Mesendoderm (in vitro differentiated cells): ENCODE results near the gene ACOXL.

ENCODE experiments used
- DNase-seq: peaks from one replicate; pipeline ENCODE4 v3.0.0; 2013
- H2AK5ac ChIP-seq: 2 replicates; pipeline ENCODE4 v1.6.1; 2013; ENCODE audit warnings: low read length, inconsistent platforms
- H2BK120ac ChIP-seq: 2 replicates; pipeline ENCODE4 v1.6.1; 2013; ENCODE audit warnings: low read depth, mild to moderate bottlenecking, low read length, moderate library complexity, mixed read lengths
- H2BK15ac ChIP-seq: replicated peaks from 2 replicates; pipeline ENCODE4 v1.6.1; 2013; ENCODE audit warnings: low read depth, mild to moderate bottlenecking, moderate library complexity
- H2BK5ac ChIP-seq: 2 replicates; pipeline ENCODE4 v1.6.1; 2013; ENCODE audit warnings: low read length, inconsistent platforms
- H3K18ac ChIP-seq: 2 replicates; pipeline ENCODE4 v1.6.1; 2013; ENCODE audit warnings: mild to moderate bottlenecking, low read length, mixed read lengths
- H3K23ac ChIP-seq: one replicate; pipeline ENCODE4 v1.6.1; 2013; ENCODE audit warnings: low read length
- H3K27ac ChIP-seq: 2 replicates; pipeline ENCODE4 v1.5.1; 2013; ENCODE audit warnings: low read depth, mild to moderate bottlenecking, inconsistent platforms, low read length, moderate library complexity
- H3K27me3 ChIP-seq: 2 replicates; pipeline ENCODE4 v1.6.1; 2013; ENCODE audit warnings: low read length, control low read depth, mild to moderate bottlenecking, inconsistent platforms; ENCODE audit not compliant: insufficient read depth, poor library complexity
- H3K36me3 ChIP-seq: 2 replicates; pipeline ENCODE4 v1.6.1; 2013; ENCODE audit warnings: low read length, inconsistent platforms; ENCODE audit not compliant: control insufficient read depth, insufficient read depth
- H3K4ac ChIP-seq: one replicate; pipeline ENCODE4 v1.6.1; 2013; ENCODE audit warnings: low read depth, mild to moderate bottlenecking, low read length, moderate library complexity
- H3K4me1 ChIP-seq: 2 replicates; pipeline ENCODE4 v1.6.1; 2013; ENCODE audit warnings: low read depth, low read length, inconsistent platforms; ENCODE audit not compliant: control insufficient read depth
- H3K4me2 ChIP-seq: 2 replicates; pipeline ENCODE4 v1.6.1; 2013; ENCODE audit warnings: low read length
- H3K4me3 ChIP-seq: 2 replicates; pipeline ENCODE4 v1.5.1; 2013; ENCODE audit warnings: mild to moderate bottlenecking, low read length
- H3K56ac ChIP-seq: one replicate; pipeline ENCODE4 v1.6.1; 2013; ENCODE audit warnings: low read length
- H3K79me1 ChIP-seq: 2 replicates; pipeline ENCODE4 v1.6.1; 2013; ENCODE audit warnings: low read length, inconsistent platforms
- H3K79me2 ChIP-seq: 2 replicates; pipeline ENCODE4 v1.6.1; 2013; ENCODE audit warnings: mild to moderate bottlenecking, low read length; ENCODE audit not compliant: control insufficient read depth, insufficient read depth
- H3K9ac ChIP-seq: 2 replicates; pipeline ENCODE4 v1.6.1; 2013; ENCODE audit warnings: low read length, inconsistent platforms
- H4K5ac ChIP-seq: one replicate; pipeline ENCODE4 v1.6.1; 2013; ENCODE audit warnings: low read length
- H4K8ac ChIP-seq: one replicate; pipeline ENCODE4 v1.6.1; 2013; ENCODE audit warnings: low read depth, mild to moderate bottlenecking, control low read depth, low read length, moderate library complexity
- WGBS: extraction: QIAGEN DNeasy Blood & Tissue Kit; methylation state at CpG from one replicate; pipeline ENCODE4 v1.1.7; 2013; ENCODE audit warnings: low lambda C conversion rate, missing lambda C conversion rate; ENCODE audit not compliant: insufficient coverage; ENCODE audit errors: extremely low coverage; 5-methylcytosine and 5-hydroxymethylcytosine counted together

ACOXL gene

GRCh38 chr2:111105926-111106325 lies 373.6 kb downstream of the ACOXL start:
- no peak overlapping the region for H2BK15ac ChIP-seq
- WGBS = no CpG with 5 or more reads among the region's 2 CpGs
- no peak overlapping the region for H3K4ac ChIP-seq
- no peak overlapping the region for H2BK120ac ChIP-seq
- no peaks in the 10 kb centered on the region for H3K36me3 ChIP-seq
- no peak overlapping the region for H4K8ac ChIP-seq
- H2BK5ac ChIP-seq = no peak overlapping the region
- H3K4me2 ChIP-seq = no peak overlapping the region
- H3K9ac ChIP-seq = no peak overlapping the region
- DNase-seq = no peak
- H3K27ac ChIP-seq = no peak overlapping the region
- no peaks in the 10 kb centered on the region for H3K4me1 ChIP-seq
- H3K18ac ChIP-seq = no peak overlapping the region
- H3K23ac ChIP-seq = no peak overlapping the region
- no peak overlapping the region for H3K4me3 ChIP-seq
- H3K79me2 ChIP-seq = no peaks in the 10 kb centered on the region
- no peaks in the 10 kb centered on the region for H3K79me1 ChIP-seq
- no peak overlapping the region for H2AK5ac ChIP-seq
- no peak overlapping the region for H3K56ac ChIP-seq
- H4K5ac ChIP-seq = no peak overlapping the region
- H3K27me3 ChIP-seq = no peaks in the 10 kb centered on the region

GRCh38 chr2:111106706-111107105 lies 374.3 kb downstream of the ACOXL start:
- H3K4ac ChIP-seq = no peak overlapping the region
- no peaks in the 10 kb centered on the region for H3K36me3 ChIP-seq
- no peak overlapping the region for H4K5ac ChIP-seq
- H3K18ac ChIP-seq = no peak overlapping the region
- no peak overlapping the region for H3K9ac ChIP-seq
- no peak overlapping the region for H2BK5ac ChIP-seq
- no peak overlapping the region for H2BK15ac ChIP-seq
- no peaks in the 10 kb centered on the region for H3K79me1 ChIP-seq
- H3K4me2 ChIP-seq = no peak overlapping the region
- H3K27ac ChIP-seq = no peak overlapping the region
- no peak for DNase-seq
- no peaks in the 10 kb centered on the region for H3K27me3 ChIP-seq
- no CpG with 5 or more reads among the region's 5 CpGs for WGBS
- H3K56ac ChIP-seq = no peak overlapping the region
- H3K4me1 ChIP-seq = no peaks in the 10 kb centered on the region
- no peak overlapping the region for H3K4me3 ChIP-seq
- H2AK5ac ChIP-seq = no peak overlapping the region
- H3K23ac ChIP-seq = no peak overlapping the region
- H3K79me2 ChIP-seq = no peaks in the 10 kb centered on the region
- no peak overlapping the region for H2BK120ac ChIP-seq
- H4K8ac ChIP-seq = no peak overlapping the region

GRCh38 chr2:111108745-111109271 lies 376.4 kb downstream of the ACOXL start:
- H3K4ac ChIP-seq = no peak overlapping the region
- no peaks in the 10 kb centered on the region for H3K79me2 ChIP-seq
- no peak overlapping the region for H4K8ac ChIP-seq
- no peak overlapping the region for H3K9ac ChIP-seq
- no peak overlapping the region for H2BK5ac ChIP-seq
- no CpG with 5 or more reads among the region's 2 CpGs for WGBS
- H4K5ac ChIP-seq = no peak overlapping the region
- no peak for DNase-seq
- no peak overlapping the region for H2BK120ac ChIP-seq
- H3K4me2 ChIP-seq = no peak overlapping the region
- H3K56ac ChIP-seq = no peak overlapping the region
- H3K27ac ChIP-seq = no peak overlapping the region
- no peak overlapping the region for H3K4me3 ChIP-seq
- no peak overlapping the region for H2BK15ac ChIP-seq
- H3K27me3 ChIP-seq = no peaks in the 10 kb centered on the region
- H2AK5ac ChIP-seq = no peak overlapping the region
- no peaks in the 10 kb centered on the region for H3K36me3 ChIP-seq
- H3K79me1 ChIP-seq = no peaks in the 10 kb centered on the region
- no peak overlapping the region for H3K23ac ChIP-seq
- no peaks in the 10 kb centered on the region for H3K4me1 ChIP-seq
- H3K18ac ChIP-seq = no peak overlapping the region

- Histone ChIP-seq H4K8ac (no peak overlapping the region), H2BK120ac (no peak overlapping the region), H3K4me2 (no peak overlapping the region), H3K4me3 (no peak overlapping the region), H3K18ac (no peak overlapping the region), H3K9ac (no peak overlapping the region), H2AK5ac (no peak overlapping the region), H3K56ac (no peak overlapping the region), H3K27ac (no peak overlapping the region), H3K79me1 (no peaks in the 10 kb centered on the region), H4K5ac (no peak overlapping the region), H3K4me1 (no peaks in the 10 kb centered on the region), H3K4ac (no peak overlapping the region), H3K79me2 (no peaks in the 10 kb centered on the region), H3K23ac (no peak overlapping the region), H3K27me3 (no peaks in the 10 kb centered on the region), H3K36me3 (no peaks in the 10 kb centered on the region), H2BK5ac (no peak overlapping the region), H2BK15ac (no peak overlapping the region)
- WGBS = no CpG with 5 or more reads among the region's 4 CpGs
- DNase-seq = no peak
Observed at GRCh38 chr2:111111101-111111755, 378.9 kb downstream of the ACOXL start.

GRCh38 chr2:111113838-111114237 lies 381.5 kb downstream of the ACOXL start:
- H3K79me1 ChIP-seq = no peaks in the 10 kb centered on the region
- WGBS = no CpG with 5 or more reads among the region's 1 CpG
- peaks cover 11% of the 10 kb centered on the region for H3K27me3 ChIP-seq

More at GRCh38 chr2:111113838-111114237, 381.5 kb downstream of the ACOXL start:
- Histone ChIP-seq H2BK15ac (no peak overlapping the region), H3K4me1 (no peaks in the 10 kb centered on the region), H3K36me3 (no peaks in the 10 kb centered on the region), H2BK120ac (no peak overlapping the region), H4K5ac (no peak overlapping the region), H3K4me2 (no peak overlapping the region), H3K27ac (no peak overlapping the region), H4K8ac (no peak overlapping the region), H3K4me3 (no peak overlapping the region), H2AK5ac (no peak overlapping the region), H3K9ac (no peak overlapping the region), H3K4ac (no peak overlapping the region), H3K23ac (no peak overlapping the region), H2BK5ac (no peak overlapping the region), H3K79me2 (no peaks in the 10 kb centered on the region), H3K56ac (no peak overlapping the region), H3K18ac (no peak overlapping the region)
- DNase-seq = no peak
